ENCODE data around the gene SEMA5A. TPM values are rescaled to one million over a fixed set of nuclear protein-coding genes. Genes with fewer than 3 reads are reported as not detected.

SEMA5A gene
- total RNA-seq, 1 experiment from 2014 or later = 9.3 TPM

DNA sequence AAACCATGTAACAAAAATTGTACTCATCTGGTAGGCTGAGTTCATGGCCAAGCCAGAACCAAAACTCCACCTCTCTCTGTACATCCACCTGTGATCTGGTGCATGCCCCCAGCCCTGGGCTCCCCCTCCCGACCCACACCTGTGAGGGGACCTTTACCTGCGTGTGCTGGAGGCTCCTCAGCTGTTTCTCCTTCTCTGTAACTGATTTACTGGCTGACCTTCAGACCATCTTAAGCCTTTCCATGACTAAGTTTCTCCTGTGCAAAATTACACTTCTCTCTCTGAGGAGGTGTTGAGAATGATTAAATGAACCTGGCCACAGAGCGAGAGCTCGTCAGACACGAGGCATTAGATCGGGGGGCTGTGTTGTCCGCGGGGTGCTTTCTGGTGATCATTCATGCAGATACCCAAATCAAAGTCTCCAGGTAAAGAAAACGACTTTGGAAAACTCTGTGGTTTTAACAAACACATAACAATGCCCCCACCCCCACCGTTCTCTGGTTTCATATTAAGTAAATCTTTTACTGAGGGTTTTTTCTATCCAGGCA is 136.4 kb downstream of the SEMA5A start (continued):
- TF ChIP-seq, protein P1, sequence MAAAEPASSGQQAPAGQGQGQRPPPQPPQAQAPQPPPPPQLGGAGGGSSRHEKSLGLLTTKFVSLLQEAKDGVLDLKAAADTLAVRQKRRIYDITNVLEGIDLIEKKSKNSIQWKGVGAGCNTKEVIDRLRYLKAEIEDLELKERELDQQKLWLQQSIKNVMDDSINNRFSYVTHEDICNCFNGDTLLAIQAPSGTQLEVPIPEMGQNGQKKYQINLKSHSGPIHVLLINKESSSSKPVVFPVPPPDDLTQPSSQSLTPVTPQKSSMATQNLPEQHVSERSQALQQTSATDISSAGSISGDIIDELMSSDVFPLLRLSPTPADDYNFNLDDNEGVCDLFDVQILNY (CRISPR knock-in tag; IDR thresholded peaks at IDR 0.05) = no peak

DNA sequence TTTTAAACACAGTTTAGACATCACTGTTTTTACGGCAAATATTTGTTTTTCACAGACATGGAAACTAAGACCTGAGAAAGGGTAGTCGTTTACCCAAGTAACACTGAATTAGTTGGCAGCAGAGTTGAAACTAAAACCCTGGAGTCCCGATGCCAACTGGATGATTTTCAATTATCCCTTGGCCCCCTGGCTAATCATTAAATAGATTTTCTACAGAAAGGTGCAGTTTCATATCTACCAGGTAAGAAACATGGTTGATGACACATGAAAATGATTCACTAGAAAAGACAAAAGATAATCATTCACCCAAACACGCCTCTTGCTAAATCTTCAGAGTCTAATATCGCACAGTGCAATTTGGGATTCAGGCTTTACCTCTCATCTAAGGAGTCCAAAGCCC is 136.9 kb downstream of the SEMA5A start:
- H3K27me3 Mint-ChIP-seq (ENCODE audit: low read depth) = no peaks in the 10 kb centered on the region
- ATAC-seq (no peak), DNase-seq (ENCODE audit: low spot score) (no peak)
- no peak for TF ChIP-seq ZNF396 (CRISPR knock-in tag; IDR thresholded peaks at IDR 0.05; ENCODE audit: borderline replicate concordance)
- TF ChIP-seq TEAD4 (CRISPR knock-in tag; IDR thresholded peaks at IDR 0.05) = no peak
- TF ChIP-seq, protein P2, sequence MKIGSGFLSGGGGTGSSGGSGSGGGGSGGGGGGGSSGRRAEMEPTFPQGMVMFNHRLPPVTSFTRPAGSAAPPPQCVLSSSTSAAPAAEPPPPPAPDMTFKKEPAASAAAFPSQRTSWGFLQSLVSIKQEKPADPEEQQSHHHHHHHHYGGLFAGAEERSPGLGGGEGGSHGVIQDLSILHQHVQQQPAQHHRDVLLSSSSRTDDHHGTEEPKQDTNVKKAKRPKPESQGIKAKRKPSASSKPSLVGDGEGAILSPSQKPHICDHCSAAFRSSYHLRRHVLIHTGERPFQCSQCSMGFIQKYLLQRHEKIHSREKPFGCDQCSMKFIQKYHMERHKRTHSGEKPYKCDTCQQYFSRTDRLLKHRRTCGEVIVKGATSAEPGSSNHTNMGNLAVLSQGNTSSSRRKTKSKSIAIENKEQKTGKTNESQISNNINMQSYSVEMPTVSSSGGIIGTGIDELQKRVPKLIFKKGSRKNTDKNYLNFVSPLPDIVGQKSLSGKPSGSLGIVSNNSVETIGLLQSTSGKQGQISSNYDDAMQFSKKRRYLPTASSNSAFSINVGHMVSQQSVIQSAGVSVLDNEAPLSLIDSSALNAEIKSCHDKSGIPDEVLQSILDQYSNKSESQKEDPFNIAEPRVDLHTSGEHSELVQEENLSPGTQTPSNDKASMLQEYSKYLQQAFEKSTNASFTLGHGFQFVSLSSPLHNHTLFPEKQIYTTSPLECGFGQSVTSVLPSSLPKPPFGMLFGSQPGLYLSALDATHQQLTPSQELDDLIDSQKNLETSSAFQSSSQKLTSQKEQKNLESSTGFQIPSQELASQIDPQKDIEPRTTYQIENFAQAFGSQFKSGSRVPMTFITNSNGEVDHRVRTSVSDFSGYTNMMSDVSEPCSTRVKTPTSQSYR (CRISPR knock-in tag; IDR thresholded peaks at IDR 0.05) = no peak
- no peak for TF ChIP-seq EMX1 (CRISPR knock-in tag; IDR thresholded peaks at IDR 0.05)
- no peak for TF ChIP-seq NR3C1 (CRISPR knock-in tag; conservative IDR thresholded peaks at IDR 0.05; ENCODE audit: low read depth)
- TF ChIP-seq PRRX2 (CRISPR knock-in tag; IDR thresholded peaks at IDR 0.05) = no peak
- no peak for TF ChIP-seq ZNF138 (CRISPR knock-in tag; conservative IDR thresholded peaks at IDR 0.05)
- TF ChIP-seq ZNF416 (CRISPR knock-in tag; IDR thresholded peaks at IDR 0.05) = no peak
- TF ChIP-seq, protein P3, sequence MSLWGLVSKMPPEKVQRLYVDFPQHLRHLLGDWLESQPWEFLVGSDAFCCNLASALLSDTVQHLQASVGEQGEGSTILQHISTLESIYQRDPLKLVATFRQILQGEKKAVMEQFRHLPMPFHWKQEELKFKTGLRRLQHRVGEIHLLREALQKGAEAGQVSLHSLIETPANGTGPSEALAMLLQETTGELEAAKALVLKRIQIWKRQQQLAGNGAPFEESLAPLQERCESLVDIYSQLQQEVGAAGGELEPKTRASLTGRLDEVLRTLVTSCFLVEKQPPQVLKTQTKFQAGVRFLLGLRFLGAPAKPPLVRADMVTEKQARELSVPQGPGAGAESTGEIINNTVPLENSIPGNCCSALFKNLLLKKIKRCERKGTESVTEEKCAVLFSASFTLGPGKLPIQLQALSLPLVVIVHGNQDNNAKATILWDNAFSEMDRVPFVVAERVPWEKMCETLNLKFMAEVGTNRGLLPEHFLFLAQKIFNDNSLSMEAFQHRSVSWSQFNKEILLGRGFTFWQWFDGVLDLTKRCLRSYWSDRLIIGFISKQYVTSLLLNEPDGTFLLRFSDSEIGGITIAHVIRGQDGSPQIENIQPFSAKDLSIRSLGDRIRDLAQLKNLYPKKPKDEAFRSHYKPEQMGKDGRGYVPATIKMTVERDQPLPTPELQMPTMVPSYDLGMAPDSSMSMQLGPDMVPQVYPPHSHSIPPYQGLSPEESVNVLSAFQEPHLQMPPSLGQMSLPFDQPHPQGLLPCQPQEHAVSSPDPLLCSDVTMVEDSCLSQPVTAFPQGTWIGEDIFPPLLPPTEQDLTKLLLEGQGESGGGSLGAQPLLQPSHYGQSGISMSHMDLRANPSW (CRISPR knock-in tag; conservative IDR thresholded peaks at IDR 0.05; ENCODE audit: low read depth) = no peak
- TF ChIP-seq, protein P4, sequence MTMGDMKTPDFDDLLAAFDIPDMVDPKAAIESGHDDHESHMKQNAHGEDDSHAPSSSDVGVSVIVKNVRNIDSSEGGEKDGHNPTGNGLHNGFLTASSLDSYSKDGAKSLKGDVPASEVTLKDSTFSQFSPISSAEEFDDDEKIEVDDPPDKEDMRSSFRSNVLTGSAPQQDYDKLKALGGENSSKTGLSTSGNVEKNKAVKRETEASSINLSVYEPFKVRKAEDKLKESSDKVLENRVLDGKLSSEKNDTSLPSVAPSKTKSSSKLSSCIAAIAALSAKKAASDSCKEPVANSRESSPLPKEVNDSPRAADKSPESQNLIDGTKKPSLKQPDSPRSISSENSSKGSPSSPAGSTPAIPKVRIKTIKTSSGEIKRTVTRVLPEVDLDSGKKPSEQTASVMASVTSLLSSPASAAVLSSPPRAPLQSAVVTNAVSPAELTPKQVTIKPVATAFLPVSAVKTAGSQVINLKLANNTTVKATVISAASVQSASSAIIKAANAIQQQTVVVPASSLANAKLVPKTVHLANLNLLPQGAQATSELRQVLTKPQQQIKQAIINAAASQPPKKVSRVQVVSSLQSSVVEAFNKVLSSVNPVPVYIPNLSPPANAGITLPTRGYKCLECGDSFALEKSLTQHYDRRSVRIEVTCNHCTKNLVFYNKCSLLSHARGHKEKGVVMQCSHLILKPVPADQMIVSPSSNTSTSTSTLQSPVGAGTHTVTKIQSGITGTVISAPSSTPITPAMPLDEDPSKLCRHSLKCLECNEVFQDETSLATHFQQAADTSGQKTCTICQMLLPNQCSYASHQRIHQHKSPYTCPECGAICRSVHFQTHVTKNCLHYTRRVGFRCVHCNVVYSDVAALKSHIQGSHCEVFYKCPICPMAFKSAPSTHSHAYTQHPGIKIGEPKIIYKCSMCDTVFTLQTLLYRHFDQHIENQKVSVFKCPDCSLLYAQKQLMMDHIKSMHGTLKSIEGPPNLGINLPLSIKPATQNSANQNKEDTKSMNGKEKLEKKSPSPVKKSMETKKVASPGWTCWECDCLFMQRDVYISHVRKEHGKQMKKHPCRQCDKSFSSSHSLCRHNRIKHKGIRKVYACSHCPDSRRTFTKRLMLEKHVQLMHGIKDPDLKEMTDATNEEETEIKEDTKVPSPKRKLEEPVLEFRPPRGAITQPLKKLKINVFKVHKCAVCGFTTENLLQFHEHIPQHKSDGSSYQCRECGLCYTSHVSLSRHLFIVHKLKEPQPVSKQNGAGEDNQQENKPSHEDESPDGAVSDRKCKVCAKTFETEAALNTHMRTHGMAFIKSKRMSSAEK (CRISPR knock-in tag; IDR thresholded peaks at IDR 0.05; ENCODE audit: borderline replicate concordance) = no peak
- TF ChIP-seq ZNF423 (CRISPR knock-in tag; IDR thresholded peaks at IDR 0.05) = no peak
- TF ChIP-seq, protein P5, sequence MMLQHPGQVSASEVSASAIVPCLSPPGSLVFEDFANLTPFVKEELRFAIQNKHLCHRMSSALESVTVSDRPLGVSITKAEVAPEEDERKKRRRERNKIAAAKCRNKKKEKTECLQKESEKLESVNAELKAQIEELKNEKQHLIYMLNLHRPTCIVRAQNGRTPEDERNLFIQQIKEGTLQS (CRISPR knock-in tag; conservative IDR thresholded peaks at IDR 0.05) = no peak
- no peak for TF ChIP-seq ZNF317 (CRISPR knock-in tag; IDR thresholded peaks at IDR 0.05; ENCODE audit: borderline replicate concordance, low read depth)
- no peak for TF ChIP-seq ZNF232 (CRISPR knock-in tag; IDR thresholded peaks at IDR 0.05)
- no peak for TF ChIP-seq GRHL2 (CRISPR knock-in tag; IDR thresholded peaks at IDR 0.05; ENCODE audit: insufficient replicate concordance, severe bottlenecking)
- TF ChIP-seq, protein P6, sequence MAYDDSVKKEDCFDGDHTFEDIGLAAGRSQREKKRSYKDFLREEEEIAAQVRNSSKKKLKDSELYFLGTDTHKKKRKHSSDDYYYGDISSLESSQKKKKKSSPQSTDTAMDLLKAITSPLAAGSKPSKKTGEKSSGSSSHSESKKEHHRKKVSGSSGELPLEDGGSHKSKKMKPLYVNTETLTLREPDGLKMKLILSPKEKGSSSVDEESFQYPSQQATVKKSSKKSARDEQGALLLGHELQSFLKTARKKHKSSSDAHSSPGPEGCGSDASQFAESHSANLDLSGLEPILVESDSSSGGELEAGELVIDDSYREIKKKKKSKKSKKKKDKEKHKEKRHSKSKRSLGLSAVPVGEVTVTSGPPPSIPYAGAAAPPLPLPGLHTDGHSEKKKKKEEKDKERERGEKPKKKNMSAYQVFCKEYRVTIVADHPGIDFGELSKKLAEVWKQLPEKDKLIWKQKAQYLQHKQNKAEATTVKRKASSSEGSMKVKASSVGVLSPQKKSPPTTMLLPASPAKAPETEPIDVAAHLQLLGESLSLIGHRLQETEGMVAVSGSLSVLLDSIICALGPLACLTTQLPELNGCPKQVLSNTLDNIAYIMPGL (CRISPR knock-in tag; IDR thresholded peaks at IDR 0.05) = no peak
- POLR2A ChIA-PET = no interaction called here
- no peaks in the 10 kb centered on the region for H3K9me3 Mint-ChIP-seq
- no peak overlapping the region for H3K4me3 Mint-ChIP-seq
- H3K36me3 Mint-ChIP-seq = no peaks in the 10 kb centered on the region
- CTCF ChIA-PET = no interaction called here
- peaks cover 5% of the 10 kb centered on the region; the same call in 1 of the 2 replicates for H3K4me1 Mint-ChIP-seq
- H3K27ac Mint-ChIP-seq = no peak overlapping the region

Measured in WTC11 (cell line).